B cell (primary cell): ENCODE results near the gene A2ML1. TPM values are rescaled to one million over a fixed set of nuclear protein-coding genes. Genes with fewer than 3 reads are reported as not detected.
A peak's percentile ranks its signal among the peaks of the same experiment; 100 is the strongest.

Experiments
- ATAC-seq: fragments of 200-7000 bp; cut with Tn5 transposase; one replicate; pipeline ENCODE4 v1.10.0; 2021; ENCODE audit warnings: low read depth, mild to moderate bottlenecking, moderate number of reproducible peaks, moderate library complexity
- CTCF ChIA-PET: fragments of 350-600 bp; sonication (Branson Sonifier 250); formaldehyde crosslinking; loops from one replicate; lab custom pipeline; 2021; ENCODE audit warnings: antibody characterized with exemption, inconsistent platforms; lab: Charles Lee
- POLR2A ChIA-PET: fragments of 350-600 bp; sonication (Branson Sonifier 250); formaldehyde crosslinking; loops from one replicate; lab custom pipeline; 2021; ENCODE audit warnings: antibody characterized with exemption; lab: Charles Lee
- DNase-seq: peaks from one replicate; pipeline ENCODE4 v3.0.0; 2013
- H2AFZ ChIP-seq: 2 replicates; pipeline ENCODE4 v1.6.1; 2012; ENCODE audit warnings: mild to moderate bottlenecking, low read depth, low read length; ENCODE audit not compliant: insufficient read depth, poor library complexity, severe bottlenecking
- H3K27ac ChIP-seq, 2 donors: 1 replicate in 1 of 2; 2 replicates in 1 of 2; pipeline ENCODE4 v1.5.1; 2012 to 2013; ENCODE audit warnings: low read length in 2 of 2, mild to moderate bottlenecking in 2 of 2, moderate library complexity in 1 of 2
- H3K27me3 ChIP-seq, 4 experiments: fragments of 200-600 bp in 1 of 4; sonication (generic) in 1 of 4; replicated peaks in 1 of 4; 1 replicate in 2 of 4; 2 replicates in 2 of 4; pipeline versions ENCODE4 v1.6.1 to v1.7.0; 2013 to 2016; ENCODE audit warnings: low read length in 3 of 4, mild to moderate bottlenecking in 2 of 4, mixed read lengths in 1 of 4, moderate library complexity in 1 of 4; ENCODE audit not compliant: insufficient read depth in 4 of 4, control insufficient read depth in 3 of 4; ENCODE audit errors: control extremely low read depth in 1 of 4
- H3K36me3 ChIP-seq, 2 experiments: replicated peaks in 1 of 2; 1 replicate in 1 of 2; 2 replicates in 1 of 2; pipeline versions ENCODE4 v1.6.1 to v1.7.1; 2013; ENCODE audit warnings: low read length in 1 of 2; ENCODE audit not compliant: insufficient read depth in 2 of 2, control insufficient read depth in 1 of 2; ENCODE audit errors: control extremely low read depth in 1 of 2, extremely low read depth in 1 of 2
- H3K4me1 ChIP-seq, 2 donors: fragments of 200-600 bp in 1 of 2; sonication (generic) in 1 of 2; 1 replicate in 1 of 2; 2 replicates in 1 of 2; pipeline versions ENCODE4 v1.5.1 to v1.6.1; 2013 to 2017; ENCODE audit warnings: low read length in 2 of 2; ENCODE audit not compliant: control insufficient read depth in 2 of 2, insufficient read depth in 2 of 2
- H3K4me2 ChIP-seq: replicated peaks from 2 replicates; pipeline ENCODE3; 2012; ENCODE audit warnings: mild to moderate bottlenecking, low read depth, low read length; ENCODE audit not compliant: poor library complexity, severe bottlenecking
- H3K4me3 ChIP-seq, 5 experiments: fragments of 200-600 bp in 1 of 5; sonication (generic) in 1 of 5; 1 replicate in 3 of 5; 2 replicates in 2 of 5; pipeline versions ENCODE4 v1.5.1 to v1.7.0; 2011 to 2016; ENCODE audit warnings: low read length in 4 of 5, mild to moderate bottlenecking in 4 of 5, low read depth in 2 of 5, control low read depth in 1 of 5, moderate library complexity in 1 of 5; ENCODE audit not compliant: insufficient read depth in 1 of 5; ENCODE audit errors: control extremely low read depth in 1 of 5, extremely low read depth in 1 of 5
- H3K79me2 ChIP-seq: fragments of 200-600 bp; sonication (generic); one replicate; pipeline ENCODE4 v1.6.0; 2016; ENCODE audit warnings: low read length; ENCODE audit not compliant: control insufficient read depth, insufficient read depth
- H3K9ac ChIP-seq: fragments of 200-600 bp; sonication (generic); 2 replicates; pipeline ENCODE4 v1.6.1; 2017; ENCODE audit warnings: mild to moderate bottlenecking, low read length, moderate library complexity
- H3K9me3 ChIP-seq, 3 donors: one replicate each; pipeline versions ENCODE4 v1.6.1 to v1.7.1; 2013; ENCODE audit warnings: low read length in 2 of 3; ENCODE audit not compliant: control insufficient read depth in 2 of 3, insufficient read depth in 1 of 3; ENCODE audit errors: control extremely low read depth in 1 of 3
- H4K20me1 ChIP-seq: 2 replicates; pipeline ENCODE4 v1.6.0; 2012; ENCODE audit warnings: mild to moderate bottlenecking, low read length; ENCODE audit not compliant: insufficient read depth, control insufficient read depth, poor library complexity, severe bottlenecking
- H3K27ac Mint-ChIP-seq: one replicate; pipeline ENCODE4 v1.8.0; 2021; ENCODE audit warnings: mixed read lengths
- H3K27me3 Mint-ChIP-seq: one replicate; pipeline ENCODE4 v1.8.0; 2021; ENCODE audit warnings: mixed read lengths
- H3K4me1 Mint-ChIP-seq: one replicate; pipeline ENCODE4 v1.8.0; 2021; ENCODE audit warnings: mixed read lengths
- H3K4me3 Mint-ChIP-seq: one replicate; pipeline ENCODE4 v1.8.0; 2021; ENCODE audit warnings: mixed read lengths
- H3K9me3 Mint-ChIP-seq: one replicate; pipeline ENCODE4 v1.8.0; 2022; ENCODE audit warnings: mixed read lengths; ENCODE audit not compliant: insufficient read depth
- EZH2 ChIP-seq: IDR thresholded peaks from 2 replicates; pipeline ENCODE4 v1.6.1; 2012; ENCODE audit warnings: borderline replicate concordance, low read depth, mild to moderate bottlenecking, moderate library complexity, low read length; ENCODE audit not compliant: insufficient read depth, poor library complexity, severe bottlenecking
- WGBS: methylation state at CpG from one replicate; pipeline ENCODE4 v1.1.5; 2013; ENCODE audit warnings: missing lambda C conversion rate; ENCODE audit not compliant: insufficient coverage; 5-methylcytosine and 5-hydroxymethylcytosine counted together
- intact Hi-C: fragments of 100-400 bp; cut with micrococcal nuclease; formaldehyde crosslinking; loops from one replicate; pipeline ENCODE4 v1.10.0; 2022
- polyA plus RNA-seq: library from polyadenylated mRNA; depleted of rRNA; stranded (reverse); fragments of >200 nt; gene quantifications from 2 replicates; pipeline ENCODE4 v1.2.3, GENCODE V29; 2012
- total RNA-seq, 2 donors: library from RNA; stranded (reverse); fragments of 120-200 nt in 1 of 2; gene quantifications; 1 replicate in 1 of 2; 2 replicates in 1 of 2; pipeline versions ENCODE4 v1.2.3 to v1.2.4, GENCODE V29; 2013 to 2022
- TF ChIP-seq, protein P1 (sequence below): fragments of 200-600 bp; IDR thresholded peaks from one replicate; pipeline ENCODE4 v1.8.0; 2022; ENCODE audit warnings: antibody characterized with exemption, mild to moderate bottlenecking

A2ML1 gene
- total and polyA plus RNA-seq, 2 donors (not counting 1 experiment from before 2014, with no cell fraction given), result not detected

DNA sequence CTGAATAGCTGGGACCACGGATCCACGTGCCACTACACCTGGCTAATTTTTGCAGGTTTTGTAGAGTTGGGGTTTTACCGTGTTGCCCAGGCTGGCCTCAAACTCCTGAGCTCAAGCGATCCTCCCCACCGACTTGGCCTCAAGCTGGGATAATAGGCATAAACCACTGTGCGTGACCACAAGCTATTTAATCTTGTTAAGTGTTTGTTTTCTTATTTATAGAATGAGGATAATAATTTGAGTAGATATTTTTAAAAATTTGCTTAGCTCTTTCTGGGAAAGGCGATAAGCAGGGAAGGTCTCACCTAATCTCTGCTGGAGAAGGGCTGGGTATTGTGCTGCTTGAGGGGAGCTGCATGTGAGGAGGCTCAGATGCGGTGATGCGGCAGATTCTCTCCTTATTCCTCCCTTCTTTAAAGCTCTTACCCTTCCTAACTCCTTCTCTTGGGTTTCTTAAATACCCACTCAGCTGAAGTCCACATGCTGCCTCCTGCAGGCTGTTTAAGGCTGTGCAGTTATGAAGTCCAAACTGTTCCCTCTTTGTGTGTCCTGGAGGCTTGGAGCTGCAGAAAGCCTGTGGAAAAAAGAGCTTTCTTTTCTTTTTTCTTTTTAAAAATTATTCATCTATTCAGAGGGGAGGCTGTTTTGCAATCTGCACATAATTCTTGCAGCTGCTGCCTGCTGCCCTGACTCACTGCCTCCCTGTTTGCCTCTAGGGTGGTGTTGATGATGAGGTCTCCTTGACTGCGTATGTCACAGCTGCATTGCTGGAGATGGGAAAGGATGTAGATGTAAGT is 37.9 kb downstream of the A2ML1 start:
- DNase-seq, result peak; percentile 44
- Histone ChIP-seq H3K27ac (no peak overlapping the region), H3K9me3 (no peaks in the 10 kb centered on the region), H4K20me1 (no peaks in the 10 kb centered on the region), H3K36me3 (no peaks in the 10 kb centered on the region), H3K4me1 (no peaks in the 10 kb centered on the region), H3K27me3 (no peaks in the 10 kb centered on the region), H3K79me2 (no peaks in the 10 kb centered on the region), H2AFZ (no peak overlapping the region), H3K4me2 (no peak overlapping the region), H3K4me3 (no peak overlapping the region), H3K9ac (no peak overlapping the region)
- ATAC-seq, result no peak
- Mint-ChIP-seq H3K27ac (no peak overlapping the region), H3K4me3 (no peak overlapping the region), H3K4me1 (no peaks in the 10 kb centered on the region), H3K9me3 (no peaks in the 10 kb centered on the region), H3K27me3 (peaks cover 12% of the 10 kb centered on the region)
- POLR2A ChIA-PET, result no interaction called here
- CTCF ChIA-PET, result interaction anchor here (0.7 to 7.0 kb wide), 23 partner anchors 8 to 368 kb away, joined by 3 to 87 read pairs (median 4); no protein-coding TSS in a partner anchor
- 81% methylated on average over 4 of the region's 10 CpGs for WGBS
- no peak for TF ChIP-seq EZH2
- TF ChIP-seq, protein P1, sequence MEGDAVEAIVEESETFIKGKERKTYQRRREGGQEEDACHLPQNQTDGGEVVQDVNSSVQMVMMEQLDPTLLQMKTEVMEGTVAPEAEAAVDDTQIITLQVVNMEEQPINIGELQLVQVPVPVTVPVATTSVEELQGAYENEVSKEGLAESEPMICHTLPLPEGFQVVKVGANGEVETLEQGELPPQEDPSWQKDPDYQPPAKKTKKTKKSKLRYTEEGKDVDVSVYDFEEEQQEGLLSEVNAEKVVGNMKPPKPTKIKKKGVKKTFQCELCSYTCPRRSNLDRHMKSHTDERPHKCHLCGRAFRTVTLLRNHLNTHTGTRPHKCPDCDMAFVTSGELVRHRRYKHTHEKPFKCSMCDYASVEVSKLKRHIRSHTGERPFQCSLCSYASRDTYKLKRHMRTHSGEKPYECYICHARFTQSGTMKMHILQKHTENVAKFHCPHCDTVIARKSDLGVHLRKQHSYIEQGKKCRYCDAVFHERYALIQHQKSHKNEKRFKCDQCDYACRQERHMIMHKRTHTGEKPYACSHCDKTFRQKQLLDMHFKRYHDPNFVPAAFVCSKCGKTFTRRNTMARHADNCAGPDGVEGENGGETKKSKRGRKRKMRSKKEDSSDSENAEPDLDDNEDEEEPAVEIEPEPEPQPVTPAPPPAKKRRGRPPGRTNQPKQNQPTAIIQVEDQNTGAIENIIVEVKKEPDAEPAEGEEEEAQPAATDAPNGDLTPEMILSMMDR, result peak; percentile 63
- intact Hi-C loops, result loop anchor here (1.0 kb wide), 1 partner anchor 316 kb away; no protein-coding TSS in a partner anchor

DNA sequence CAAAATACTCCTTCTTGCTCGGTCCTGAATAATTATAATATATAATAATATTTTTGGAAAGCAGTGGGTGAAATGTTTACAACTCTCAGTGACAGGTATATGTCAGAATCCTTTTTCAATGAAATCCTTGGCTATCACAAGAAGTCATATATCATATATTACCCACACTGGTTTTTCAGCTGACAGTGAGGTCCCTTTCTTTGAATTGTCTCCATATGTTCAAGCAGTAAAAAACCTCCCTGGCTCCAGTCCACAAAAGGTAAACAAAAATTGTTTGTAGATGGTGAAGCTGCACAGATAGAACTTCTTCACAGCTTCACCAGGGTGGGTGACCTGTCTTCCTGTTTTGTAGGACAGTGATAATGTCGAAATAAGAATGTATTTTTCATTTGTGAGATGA is 44.0 kb downstream of the A2ML1 start:
- no peak overlapping the region for H3K9ac ChIP-seq
- Mint-ChIP-seq H3K27me3 (peaks cover 5% of the 10 kb centered on the region), H3K4me1 (no peaks in the 10 kb centered on the region), H3K4me3 (no peak overlapping the region), H3K27ac (no peak overlapping the region), H3K9me3 (no peaks in the 10 kb centered on the region)
- TF ChIP-seq, protein P1, result no peak
- TF ChIP-seq EZH2, result no peak
- no CpG with 5 or more reads among the region's 2 CpGs for WGBS
- CTCF ChIA-PET, result interaction anchor here (1.0 kb wide), 1 partner anchor 24 kb away, joined by 3 read pairs; no protein-coding TSS in a partner anchor
- no peaks in the 10 kb centered on the region for H3K79me2 ChIP-seq
- H3K4me3 ChIP-seq, result no peak overlapping the region
- ATAC-seq, result no peak
- no peaks in the 10 kb centered on the region for H3K27me3 ChIP-seq
- H3K27ac ChIP-seq, result no peak overlapping the region
- H2AFZ ChIP-seq, result no peak overlapping the region
- H3K4me2 ChIP-seq, result no peak overlapping the region
- H4K20me1 ChIP-seq, result no peaks in the 10 kb centered on the region
- intact Hi-C loops, result no loop called here
- POLR2A ChIA-PET, result no interaction called here
- no peak for DNase-seq
- H3K36me3 ChIP-seq, result no peaks in the 10 kb centered on the region
- no peaks in the 10 kb centered on the region for H3K4me1 ChIP-seq
- no peaks in the 10 kb centered on the region for H3K9me3 ChIP-seq
